Measurements from ENCODE around the gene CEP112. TPM values are rescaled to one million over a fixed set of nuclear protein-coding genes. Genes with fewer than 3 reads are reported as not detected.

Gene CEP112
- total and polyA plus RNA-seq, 3 donors from 2014 or later = 50.2 to 107 (median 78.8) TPM

DNA sequence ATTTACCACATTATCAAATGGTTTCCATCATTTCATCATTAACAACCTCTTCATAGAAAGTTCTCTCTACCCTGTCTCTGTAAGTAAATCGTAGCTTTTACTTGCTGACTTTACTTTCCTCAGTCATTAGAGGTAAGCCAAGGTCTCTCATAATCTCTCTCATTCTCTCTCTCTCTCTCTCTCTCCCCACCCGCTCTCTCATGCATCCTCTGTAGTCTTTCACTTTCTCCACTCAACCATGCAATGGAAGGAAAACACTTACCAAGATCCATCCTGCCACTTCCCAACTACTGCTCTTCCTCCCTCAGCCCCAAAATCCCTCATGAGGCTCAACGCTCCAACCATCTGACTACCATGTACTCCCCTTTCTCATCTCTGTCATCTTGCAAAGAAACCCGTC is 6.1 kb downstream of the CEP112 start:
- Histone ChIP-seq H3K4me1 (peaks cover 6% of the 10 kb centered on the region), H3K9me3 (no peaks in the 10 kb centered on the region), H3K4me3 (no peak overlapping the region), H3K27ac (no peak overlapping the region), H3K36me3 (ENCODE audit: low read depth, missing control alignments) (no peaks in the 10 kb centered on the region), H3K27me3 (no peaks in the 10 kb centered on the region)
- intact Hi-C loops (cut with DNase I; ENCODE audit: low total_unique reads) = no loop called here
- no peak for DNase-seq
- 94 to 97% methylated on average over 4 of the region's 4 CpGs for WGBS, 2 donors
- no peak for TF ChIP-seq POLR2A (IDR thresholded peaks at IDR 0.05)
- TF ChIP-seq, protein P1, sequence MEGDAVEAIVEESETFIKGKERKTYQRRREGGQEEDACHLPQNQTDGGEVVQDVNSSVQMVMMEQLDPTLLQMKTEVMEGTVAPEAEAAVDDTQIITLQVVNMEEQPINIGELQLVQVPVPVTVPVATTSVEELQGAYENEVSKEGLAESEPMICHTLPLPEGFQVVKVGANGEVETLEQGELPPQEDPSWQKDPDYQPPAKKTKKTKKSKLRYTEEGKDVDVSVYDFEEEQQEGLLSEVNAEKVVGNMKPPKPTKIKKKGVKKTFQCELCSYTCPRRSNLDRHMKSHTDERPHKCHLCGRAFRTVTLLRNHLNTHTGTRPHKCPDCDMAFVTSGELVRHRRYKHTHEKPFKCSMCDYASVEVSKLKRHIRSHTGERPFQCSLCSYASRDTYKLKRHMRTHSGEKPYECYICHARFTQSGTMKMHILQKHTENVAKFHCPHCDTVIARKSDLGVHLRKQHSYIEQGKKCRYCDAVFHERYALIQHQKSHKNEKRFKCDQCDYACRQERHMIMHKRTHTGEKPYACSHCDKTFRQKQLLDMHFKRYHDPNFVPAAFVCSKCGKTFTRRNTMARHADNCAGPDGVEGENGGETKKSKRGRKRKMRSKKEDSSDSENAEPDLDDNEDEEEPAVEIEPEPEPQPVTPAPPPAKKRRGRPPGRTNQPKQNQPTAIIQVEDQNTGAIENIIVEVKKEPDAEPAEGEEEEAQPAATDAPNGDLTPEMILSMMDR (IDR thresholded peaks at IDR 0.05) = no peak

DNA sequence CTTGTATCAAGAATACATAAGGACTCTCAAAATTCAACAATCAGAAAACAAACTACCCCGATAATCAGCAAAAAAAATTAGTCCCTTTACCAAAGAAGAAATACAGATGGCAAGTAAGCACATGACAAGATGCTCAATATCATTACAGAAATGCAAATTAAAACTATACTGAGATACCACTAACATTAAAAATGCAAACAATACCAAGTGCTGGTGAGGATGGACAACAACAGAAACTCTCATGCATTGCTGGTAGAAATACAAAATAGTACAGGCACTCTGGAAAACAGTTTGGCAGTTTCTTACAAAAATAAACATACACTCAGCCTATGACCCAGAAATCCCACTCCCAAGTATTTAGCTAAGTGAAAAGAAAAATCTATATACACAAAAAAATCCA is 7.5 kb downstream of the CEP112 start:
- Histone ChIP-seq H3K36me3 (ENCODE audit: low read depth, missing control alignments) (no peaks in the 10 kb centered on the region), H3K9me3 (no peaks in the 10 kb centered on the region), H3K27me3 (no peaks in the 10 kb centered on the region), H3K27ac (no peak overlapping the region), H3K4me1 (no peaks in the 10 kb centered on the region), H3K4me3 (no peak overlapping the region)
- no peak for DNase-seq
- 95 to 100% methylated on average over 1 of the region's 1 CpG for WGBS, 2 donors
- TF ChIP-seq POLR2A (IDR thresholded peaks at IDR 0.05) = no peak
- TF ChIP-seq, protein P1 (IDR thresholded peaks at IDR 0.05) = no peak
- intact Hi-C loops (cut with DNase I; ENCODE audit: low total_unique reads) = no loop called here

DNA sequence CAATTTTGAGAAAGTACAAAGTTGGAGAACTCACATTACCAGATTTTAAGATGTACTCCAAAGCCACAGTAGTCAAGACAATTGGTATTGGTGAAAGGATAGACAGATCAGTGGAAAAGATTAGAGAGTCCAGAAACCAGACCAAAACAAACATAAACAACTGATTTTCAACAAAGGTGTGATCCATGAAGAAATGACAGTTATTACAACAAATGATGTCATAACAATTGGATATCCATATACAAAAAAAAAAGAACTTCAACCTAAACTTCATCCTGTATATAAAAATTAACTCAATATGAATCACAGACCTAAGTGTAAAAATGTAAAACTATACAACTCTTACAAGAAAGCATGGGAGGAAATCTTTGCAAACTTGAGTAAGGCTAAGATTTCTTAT is 8.4 kb downstream of the CEP112 start:
- no peaks in the 10 kb centered on the region for H3K36me3 ChIP-seq (ENCODE audit: low read depth, missing control alignments)
- H3K4me1 ChIP-seq = no peaks in the 10 kb centered on the region
- no peak overlapping the region for H3K4me3 ChIP-seq
- DNase-seq = no peak
- no peaks in the 10 kb centered on the region for H3K9me3 ChIP-seq
- H3K27me3 ChIP-seq = no peaks in the 10 kb centered on the region
- no peak overlapping the region for H3K27ac ChIP-seq
- no peak for TF ChIP-seq POLR2A (IDR thresholded peaks at IDR 0.05)
- TF ChIP-seq, protein P1 (IDR thresholded peaks at IDR 0.05) = no peak
- intact Hi-C loops (cut with DNase I; ENCODE audit: low total_unique reads) = no loop called here

DNA sequence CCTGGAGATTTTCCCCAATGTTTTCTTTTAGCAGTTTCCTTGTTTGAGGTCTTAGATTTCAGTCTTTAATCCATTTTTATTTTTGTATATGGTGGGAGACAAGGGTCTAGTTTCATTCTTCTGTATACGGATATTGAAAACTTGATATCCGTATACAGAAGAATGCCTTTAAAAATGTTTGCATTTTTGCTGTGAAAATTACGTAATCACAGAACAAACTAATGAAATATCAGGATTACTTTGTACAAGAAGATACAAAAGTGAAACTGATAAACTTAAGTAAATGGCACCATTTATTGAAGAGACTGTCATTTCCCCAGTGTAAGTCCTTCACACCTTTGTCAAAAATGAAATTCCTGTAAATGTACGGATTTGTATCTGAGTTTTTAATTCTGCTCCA is 13.3 kb downstream of the CEP112 start:
- Histone ChIP-seq H3K27me3 (no peaks in the 10 kb centered on the region), H3K9me3 (no peaks in the 10 kb centered on the region), H3K36me3 (ENCODE audit: low read depth, missing control alignments) (no peaks in the 10 kb centered on the region), H3K4me1 (no peaks in the 10 kb centered on the region), H3K27ac (no peak overlapping the region), H3K4me3 (no peak overlapping the region)
- TF ChIP-seq, protein P1 (IDR thresholded peaks at IDR 0.05) = no peak
- TF ChIP-seq POLR2A (IDR thresholded peaks at IDR 0.05) = no peak
- WGBS, 2 donors = 93 to 97% methylated on average over 4 of the region's 4 CpGs
- no peak for DNase-seq
- intact Hi-C loops (cut with DNase I; ENCODE audit: low total_unique reads) = no loop called here

DNA sequence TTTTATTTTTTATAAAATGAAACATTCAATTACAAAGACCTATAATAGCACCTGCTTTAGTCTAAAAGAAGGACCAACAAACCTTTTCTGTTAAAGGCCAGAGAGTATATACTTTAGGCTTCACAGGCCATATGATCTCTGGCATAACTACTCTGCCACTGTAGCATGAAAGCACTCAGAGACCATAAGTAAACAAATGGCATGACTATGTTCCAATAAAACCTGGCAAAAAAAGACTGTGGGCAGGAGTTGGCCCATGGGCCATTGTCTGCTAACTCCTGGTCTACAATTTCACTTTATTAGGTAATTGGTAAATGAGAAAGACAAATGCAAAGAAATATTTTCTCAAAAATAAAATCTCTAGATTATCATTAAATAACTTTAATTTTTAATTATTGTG is 14.9 kb downstream of the CEP112 start:
- H3K36me3 ChIP-seq (ENCODE audit: low read depth, missing control alignments) = no peaks in the 10 kb centered on the region
- intact Hi-C loops (cut with DNase I; ENCODE audit: low total_unique reads) = no loop called here
- no peak overlapping the region for H3K27ac ChIP-seq

More for the DNA sequence above, 14.9 kb downstream of the CEP112 start:
- Histone ChIP-seq H3K9me3 (no peaks in the 10 kb centered on the region), H3K27me3 (no peaks in the 10 kb centered on the region), H3K4me1 (no peaks in the 10 kb centered on the region), H3K4me3 (no peak overlapping the region)
- no peak for TF ChIP-seq POLR2A (IDR thresholded peaks at IDR 0.05)
- TF ChIP-seq, protein P1 (IDR thresholded peaks at IDR 0.05) = no peak
- no peak for DNase-seq

Measured in testis (tissue), 3 donors.